Measurements from ENCODE around the gene GSX2.
A peak's percentile ranks its signal among the peaks of the same experiment; 100 is the strongest.

GSX2 gene

DNA sequence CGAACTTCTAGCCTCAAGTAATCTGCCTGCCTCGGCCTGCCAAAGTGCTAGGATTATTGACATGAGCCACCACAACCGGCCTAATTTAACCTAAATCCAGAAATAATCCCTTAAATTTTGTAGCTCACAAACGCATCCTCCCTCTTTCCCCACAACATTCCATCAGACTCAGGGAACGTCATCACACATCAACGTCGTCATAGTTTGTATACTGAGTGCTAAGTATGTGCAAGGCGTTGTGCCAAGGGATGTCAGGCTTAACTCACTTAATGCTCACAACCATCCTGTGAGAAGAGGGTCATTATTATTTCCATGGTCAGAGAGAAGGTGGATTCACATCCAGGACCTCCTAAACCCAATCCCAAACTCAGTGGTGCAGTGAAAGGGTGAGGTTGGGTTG is 9.6 kb upstream of the GSX2 start:
- no peak for DNase-seq (ENCODE audit: low read depth, low spot score)
- Histone ChIP-seq H3K9me3 (ENCODE audit: low read depth, low read length) (no peaks in the 10 kb centered on the region), H3K9ac (ENCODE audit: insufficient read length) (no peak overlapping the region), H3K27ac (no peak overlapping the region), H3K4me3 (no peak overlapping the region), H3K36me3 (ENCODE audit: insufficient read depth, low read length) (no peaks in the 10 kb centered on the region)
- TF ChIP-seq POLR2AphosphoS5 (IDR thresholded peaks at IDR 0.05; ENCODE audit: borderline replicate concordance, low read depth, low read length): no peak
- no peak for TF ChIP-seq EZH2 (IDR thresholded peaks at IDR 0.05)
- no peak for TF ChIP-seq FOXP2 (optimal IDR thresholded peaks at IDR 0.05; ENCODE audit: control extremely low read depth, extremely low read length, insufficient read depth)

DNA sequence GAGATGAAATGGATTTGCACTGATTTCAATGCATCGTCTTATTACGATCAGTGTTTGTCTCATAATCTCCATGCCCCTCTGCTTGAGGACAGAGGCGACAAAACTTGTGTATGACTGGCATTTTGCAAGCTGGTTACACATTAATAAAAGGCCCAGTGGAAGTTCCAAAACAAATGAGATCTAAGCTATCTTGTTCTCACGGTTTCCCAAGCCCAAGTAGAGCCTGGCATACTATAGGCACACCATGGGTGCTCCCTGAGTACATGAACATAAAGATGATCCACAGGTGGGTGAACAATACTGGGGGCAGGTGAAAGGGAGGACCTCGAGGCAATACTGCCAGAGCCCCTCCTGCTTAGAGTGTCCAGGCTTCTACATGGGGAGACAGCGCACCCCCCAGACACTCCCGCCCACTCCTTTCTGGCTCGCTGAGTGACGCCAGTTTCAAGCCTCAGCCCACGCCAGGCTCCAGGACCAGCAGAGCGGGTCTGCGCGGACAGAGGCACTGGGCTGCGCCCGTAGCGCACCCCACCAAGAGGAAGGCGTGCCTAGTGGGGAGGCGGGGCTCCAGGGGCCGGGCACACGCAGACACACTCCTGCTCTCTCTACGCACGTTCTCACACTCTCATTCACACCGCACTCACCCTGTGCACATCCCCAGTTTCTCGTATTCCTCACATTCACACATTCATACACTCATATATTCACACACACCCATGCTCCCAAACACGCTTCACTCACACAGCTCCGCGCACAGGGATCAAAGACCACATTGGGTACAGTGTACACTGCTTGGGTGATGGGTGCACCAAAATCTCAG is 8.9 kb upstream of the GSX2 start:
- H3K36me3 ChIP-seq (ENCODE audit: insufficient read depth, low read length): no peaks in the 10 kb centered on the region
- DNase-seq (ENCODE audit: low read depth, low spot score): no peak
- H3K9ac ChIP-seq (ENCODE audit: insufficient read length): no peak overlapping the region
- H3K9me3 ChIP-seq (ENCODE audit: low read depth, low read length): no peaks in the 10 kb centered on the region
- peak overlapping the region; percentile 81 for H3K4me3 ChIP-seq
- no peak overlapping the region for H3K27ac ChIP-seq
- no peak for TF ChIP-seq EZH2 (IDR thresholded peaks at IDR 0.05)
- TF ChIP-seq FOXP2 (optimal IDR thresholded peaks at IDR 0.05; ENCODE audit: control extremely low read depth, extremely low read length, insufficient read depth): no peak
- no peak for TF ChIP-seq POLR2AphosphoS5 (IDR thresholded peaks at IDR 0.05; ENCODE audit: borderline replicate concordance, low read depth, low read length)

DNA sequence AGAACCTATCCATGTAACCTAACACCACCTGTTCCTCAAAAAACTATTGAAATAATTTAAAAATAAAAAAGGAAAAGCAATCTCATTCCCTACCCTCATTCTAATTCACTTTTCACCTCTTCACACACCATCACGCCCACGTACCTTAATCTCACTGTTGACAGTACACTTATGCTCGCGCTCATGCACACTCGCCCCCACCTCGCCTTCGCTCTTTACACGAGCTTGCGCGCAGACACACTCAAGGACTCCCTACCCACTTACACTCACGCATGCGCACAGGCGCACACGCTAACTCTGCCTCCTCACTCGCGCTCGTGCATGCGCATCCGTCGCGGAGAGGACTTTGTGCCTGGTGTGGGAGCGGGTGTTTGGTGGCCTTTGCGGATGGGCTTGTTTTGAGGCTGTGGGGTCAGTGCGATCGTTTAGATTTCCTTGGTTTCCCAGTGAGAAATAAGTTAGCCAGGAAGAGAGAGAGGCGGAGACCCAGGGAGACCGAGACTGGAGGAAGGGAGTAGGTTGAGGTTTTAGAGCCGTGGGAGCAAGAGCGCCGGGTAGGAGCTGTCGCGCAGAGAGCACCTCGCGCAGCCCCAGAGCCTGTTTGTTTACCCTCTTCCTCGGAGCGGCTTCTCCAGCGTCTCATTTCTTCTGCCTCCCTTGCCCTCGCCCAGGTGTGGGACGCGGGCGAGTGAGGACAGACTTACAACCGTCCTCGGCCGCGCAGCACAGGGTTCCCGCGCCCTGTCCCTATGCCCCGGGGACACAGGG is 8.1 kb upstream of the GSX2 start:
- Histone ChIP-seq H3K9ac (ENCODE audit: insufficient read length) (peak overlapping the region; percentile 41), H3K36me3 (ENCODE audit: insufficient read depth, low read length) (no peaks in the 10 kb centered on the region), H3K4me3 (peak overlapping the region; percentile 81), H3K9me3 (ENCODE audit: low read depth, low read length) (no peaks in the 10 kb centered on the region), H3K27ac (no peak overlapping the region)
- no peak for DNase-seq (ENCODE audit: low read depth, low spot score)
- TF ChIP-seq POLR2AphosphoS5 (IDR thresholded peaks at IDR 0.05; ENCODE audit: borderline replicate concordance, low read depth, low read length): peak; percentile 51; the same call in 1 of the 2 replicates
- TF ChIP-seq EZH2 (IDR thresholded peaks at IDR 0.05): no peak

DNA sequence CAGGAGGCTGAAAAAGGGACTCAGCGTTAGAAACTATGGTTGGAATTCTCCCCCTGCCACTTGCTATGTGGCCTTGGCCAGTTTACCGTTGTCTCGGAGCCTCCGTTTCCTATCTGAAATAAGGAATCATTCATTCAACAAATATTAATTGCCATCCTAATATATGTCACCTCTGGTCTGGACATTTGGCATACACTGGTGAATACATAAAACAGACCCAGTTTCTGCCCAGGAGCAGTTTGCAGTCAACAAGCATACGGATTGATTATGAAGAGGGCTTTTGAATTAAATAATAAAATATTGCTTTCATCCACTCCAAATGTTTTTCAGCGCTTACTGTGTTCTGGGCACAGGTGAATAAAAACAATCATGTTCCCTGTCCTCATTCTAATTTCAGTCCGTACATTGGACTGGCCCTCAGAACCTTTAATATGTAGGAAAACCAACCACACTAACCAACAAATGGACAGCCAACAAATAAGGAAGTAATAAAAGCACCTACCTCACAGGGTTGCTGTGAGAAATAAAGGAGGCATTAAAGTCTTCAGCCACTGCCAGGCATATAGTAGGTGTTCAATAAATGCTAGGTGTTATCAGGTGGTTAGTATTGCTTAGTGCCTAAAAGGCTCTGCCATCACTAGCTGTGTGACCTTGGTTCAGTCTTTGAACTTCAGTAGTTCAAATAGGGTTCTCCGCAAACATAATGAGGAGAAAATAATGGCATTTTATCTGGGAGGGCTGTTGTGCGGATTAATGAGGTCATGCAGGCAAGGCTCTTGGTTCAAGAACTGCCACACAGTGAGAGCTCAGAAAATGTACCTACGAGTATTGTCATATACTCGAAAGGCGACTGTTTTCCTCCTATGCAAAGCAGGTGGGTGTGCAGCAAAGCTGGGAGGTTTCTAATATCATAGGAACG is 7.3 kb upstream of the GSX2 start:
- peak overlapping the region; percentile 81 for H3K4me3 ChIP-seq
- H3K36me3 ChIP-seq (ENCODE audit: insufficient read depth, low read length): no peaks in the 10 kb centered on the region
- H3K27ac ChIP-seq: no peak overlapping the region
- H3K9ac ChIP-seq (ENCODE audit: insufficient read length): no peak overlapping the region
- DNase-seq (ENCODE audit: low read depth, low spot score): no peak
- no peak for TF ChIP-seq EZH2 (IDR thresholded peaks at IDR 0.05)
- TF ChIP-seq POLR2AphosphoS5 (IDR thresholded peaks at IDR 0.05; ENCODE audit: borderline replicate concordance, low read depth, low read length): no peak
- TF ChIP-seq FOXP2 (optimal IDR thresholded peaks at IDR 0.05; ENCODE audit: control extremely low read depth, extremely low read length, insufficient read depth): no peak
- no peaks in the 10 kb centered on the region for H3K9me3 ChIP-seq (ENCODE audit: low read depth, low read length)

DNA sequence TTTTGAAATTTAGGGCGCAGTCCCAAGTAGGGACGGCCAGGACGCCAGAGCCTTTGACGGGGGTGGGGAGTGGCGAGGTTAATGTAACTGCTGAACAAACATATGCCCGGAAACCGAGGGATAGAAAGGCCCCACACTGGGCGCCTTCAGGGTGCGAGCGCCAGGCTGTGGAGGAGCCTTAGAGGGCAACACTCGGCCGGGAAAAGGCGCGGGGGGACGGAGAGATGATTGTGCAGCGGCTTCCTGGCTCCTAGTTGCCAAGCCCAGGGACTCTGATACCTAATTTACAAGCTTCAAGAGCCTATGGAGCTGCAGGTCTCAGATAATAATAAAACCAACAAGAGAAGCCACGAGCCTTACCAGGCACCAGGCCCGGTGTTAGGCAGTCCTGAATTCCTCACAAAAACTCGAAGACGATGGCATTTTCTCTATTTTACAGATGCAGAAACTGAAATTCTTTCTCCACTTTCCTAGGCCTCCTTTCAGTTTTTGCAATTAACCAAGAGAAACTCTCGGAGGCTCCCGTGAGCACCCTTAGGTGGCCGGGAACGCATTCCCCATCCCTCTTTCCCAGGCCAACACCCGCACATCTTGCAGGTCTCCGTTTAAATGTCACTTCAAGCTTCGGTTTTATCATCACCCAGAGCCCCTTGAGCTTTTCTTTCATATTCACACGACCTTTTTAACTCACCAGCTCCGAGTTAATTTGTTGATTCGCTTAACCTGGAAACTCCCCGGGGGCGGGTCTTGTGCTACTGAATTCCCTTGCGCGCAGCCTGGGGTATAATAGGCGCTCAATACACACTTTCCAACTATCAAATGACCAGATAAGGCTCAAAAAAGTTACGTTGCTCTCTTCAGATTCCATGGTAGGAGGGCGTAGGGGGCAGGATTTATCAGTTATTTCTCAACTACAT is 6.4 kb upstream of the GSX2 start:
- no peaks in the 10 kb centered on the region for H3K9me3 ChIP-seq (ENCODE audit: low read depth, low read length)
- no peaks in the 10 kb centered on the region for H3K36me3 ChIP-seq (ENCODE audit: insufficient read depth, low read length)
- DNase-seq (ENCODE audit: low read depth, low spot score): no peak
- no peak overlapping the region for H3K9ac ChIP-seq (ENCODE audit: insufficient read length)
- TF ChIP-seq EZH2 (IDR thresholded peaks at IDR 0.05) (no peak), FOXP2 (optimal IDR thresholded peaks at IDR 0.05; ENCODE audit: control extremely low read depth, extremely low read length, insufficient read depth) (no peak), POLR2AphosphoS5 (IDR thresholded peaks at IDR 0.05; ENCODE audit: borderline replicate concordance, low read depth, low read length) (no peak)
- H3K27ac ChIP-seq: no peak overlapping the region
- H3K4me3 ChIP-seq: no peak overlapping the region

DNA sequence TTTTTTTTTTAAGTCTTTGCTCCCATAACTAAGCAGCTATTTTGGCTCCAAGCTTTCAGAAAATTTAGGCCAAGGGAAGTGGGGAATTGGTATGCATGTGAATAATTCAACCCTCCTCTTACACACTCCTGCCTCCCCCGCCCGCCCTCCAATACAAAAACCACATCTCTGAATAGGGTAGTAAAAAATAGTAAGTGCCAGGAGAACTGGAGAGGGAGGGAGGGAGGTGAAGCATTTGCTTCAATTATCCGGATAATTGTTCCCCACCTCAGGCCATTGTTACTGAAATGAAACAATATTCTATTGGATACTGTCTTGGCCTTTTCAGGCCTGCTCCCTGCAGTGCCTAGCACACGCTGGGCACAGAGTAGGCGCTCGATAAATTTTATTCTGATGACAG is 5.5 kb upstream of the GSX2 start:
- no peak overlapping the region for H3K9ac ChIP-seq (ENCODE audit: insufficient read length)
- H3K4me3 ChIP-seq: no peak overlapping the region
- H3K36me3 ChIP-seq (ENCODE audit: insufficient read depth, low read length): no peaks in the 10 kb centered on the region
- no peak for DNase-seq (ENCODE audit: low read depth, low spot score)
- H3K9me3 ChIP-seq (ENCODE audit: low read depth, low read length): no peaks in the 10 kb centered on the region
- H3K27ac ChIP-seq: no peak overlapping the region
- TF ChIP-seq FOXP2 (optimal IDR thresholded peaks at IDR 0.05; ENCODE audit: control extremely low read depth, extremely low read length, insufficient read depth) (no peak), EZH2 (IDR thresholded peaks at IDR 0.05) (no peak), POLR2AphosphoS5 (IDR thresholded peaks at IDR 0.05; ENCODE audit: borderline replicate concordance, low read depth, low read length) (no peak)

DNA sequence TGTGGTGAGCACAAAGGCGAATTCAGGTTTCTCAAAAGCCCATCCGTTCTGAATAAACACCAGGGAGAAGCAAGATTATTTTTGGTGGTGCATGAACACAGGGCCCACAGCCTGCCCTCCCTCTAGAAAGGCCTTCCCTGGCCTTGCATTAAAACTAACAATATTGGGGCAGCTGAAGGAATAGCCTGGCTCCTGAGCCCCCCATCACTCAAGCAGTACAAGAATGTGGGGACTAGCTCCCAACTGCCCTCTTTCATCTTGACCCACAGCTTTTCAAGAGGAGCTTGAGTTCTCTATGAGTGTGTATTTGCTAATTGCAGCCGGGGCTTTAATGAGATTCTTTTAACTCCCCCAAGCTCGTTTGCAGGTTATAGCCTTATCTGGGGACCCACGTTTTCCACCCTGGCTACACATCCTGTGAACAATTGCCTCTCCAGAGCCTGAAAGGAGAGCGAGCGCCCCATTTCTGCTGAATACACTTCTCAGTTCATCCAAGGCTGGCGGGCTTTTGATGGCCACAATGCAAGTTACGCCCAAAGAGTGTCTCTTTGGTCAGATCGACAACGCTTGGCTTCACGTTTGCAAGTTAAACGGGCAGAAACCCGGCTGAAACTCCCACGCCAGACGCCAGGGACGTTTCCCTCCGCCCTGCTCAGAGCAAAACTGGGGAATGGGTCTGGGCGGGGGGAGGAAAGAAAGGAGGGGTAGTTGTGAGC is 4.7 kb upstream of the GSX2 start:
- H3K36me3 ChIP-seq (ENCODE audit: insufficient read depth, low read length): no peaks in the 10 kb centered on the region
- no peaks in the 10 kb centered on the region for H3K9me3 ChIP-seq (ENCODE audit: low read depth, low read length)
- H3K9ac ChIP-seq (ENCODE audit: insufficient read length): no peak overlapping the region
- no peak overlapping the region for H3K4me3 ChIP-seq
- DNase-seq (ENCODE audit: low read depth, low spot score): no peak
- TF ChIP-seq FOXP2 (optimal IDR thresholded peaks at IDR 0.05; ENCODE audit: control extremely low read depth, extremely low read length, insufficient read depth): no peak
- TF ChIP-seq POLR2AphosphoS5 (IDR thresholded peaks at IDR 0.05; ENCODE audit: borderline replicate concordance, low read depth, low read length): no peak
- no peak for TF ChIP-seq EZH2 (IDR thresholded peaks at IDR 0.05)
- no peak overlapping the region for H3K27ac ChIP-seq
